SH-SY5Y (cell line): ENCODE measurements around the gene GFOD1.

Experiments used
- GATA2 ChIP-seq: IDR thresholded peaks from 2 replicates; pipeline ENCODE4 v1.6.1; 2011; ENCODE audit warnings: mild to moderate bottlenecking, low read depth, low read length
- GATA3 ChIP-seq: IDR thresholded peaks from 2 replicates; pipeline ENCODE4 v1.6.1; 2011; ENCODE audit warnings: low read depth, mild to moderate bottlenecking, low read length, moderate library complexity

Gene GFOD1

GRCh38 chr6:13522656-13523055, 35.3 kb upstream of the GFOD1 start:
- TF ChIP-seq GATA2 (no peak), GATA3 (no peak)

GRCh38 chr6:13519839-13520238, 32.4 kb upstream of the GFOD1 start:
- no peak for TF ChIP-seq GATA3
- TF ChIP-seq GATA2, result no peak

GRCh38 chr6:13517116-13517515, 29.7 kb upstream of the GFOD1 start:
- TF ChIP-seq GATA2 (no peak), GATA3 (no peak)

GRCh38 chr6:13515912-13516311, 28.5 kb upstream of the GFOD1 start:
- TF ChIP-seq GATA2, result no peak
- no peak for TF ChIP-seq GATA3

- TF ChIP-seq GATA3 (no peak), GATA2 (no peak)
Observed at GRCh38 chr6:13513626-13514502, 26.5 kb upstream of the GFOD1 start.

GRCh38 chr6:13512900-13513299, 25.5 kb upstream of the GFOD1 start:
- TF ChIP-seq GATA3 (no peak), GATA2 (no peak)

GRCh38 chr6:13511913-13512717, 24.7 kb upstream of the GFOD1 start:
- TF ChIP-seq GATA2, result no peak
- TF ChIP-seq GATA3, result no peak

GRCh38 chr6:13508711-13509705, 21.6 kb upstream of the GFOD1 start:
- TF ChIP-seq GATA3 (no peak), GATA2 (no peak)

- no peak for TF ChIP-seq GATA2
- no peak for TF ChIP-seq GATA3
Observed at GRCh38 chr6:13507306-13507860, 20.0 kb upstream of the GFOD1 start.

GRCh38 chr6:13505345-13505734, 17.9 kb upstream of the GFOD1 start:
- TF ChIP-seq GATA3, result no peak

- TF ChIP-seq GATA3, result no peak
- TF ChIP-seq GATA2, result no peak
Observed at GRCh38 chr6:13504611-13505344, 17.4 kb upstream of the GFOD1 start.

GRCh38 chr6:13500915-13501314, 13.5 kb upstream of the GFOD1 start:
- TF ChIP-seq GATA3 (no peak), GATA2 (no peak)

- TF ChIP-seq GATA2 (no peak), GATA3 (no peak)
Observed at GRCh38 chr6:13500264-13500663, 12.9 kb upstream of the GFOD1 start.
